Fibroblast of the aortic adventitia (primary cell): Measurements from ENCODE around the gene IGSF1. TPM values are rescaled to one million over a fixed set of nuclear protein-coding genes. Genes with fewer than 3 reads are reported as not detected.

ENCODE experiments used
- DNase-seq: peaks from one replicate; pipeline ENCODE4 v3.0.0-alpha.2; 2010; ENCODE audit warnings: low read depth
- H3K4me3 ChIP-seq: 2 replicates; pipeline ENCODE4 v1.5.1; 2011; ENCODE audit warnings: low read depth, mild to moderate bottlenecking, control low read depth, low read length, moderate library complexity
- CTCF ChIP-seq: IDR thresholded peaks from 2 replicates; pipeline ENCODE4 v1.5.1; 2011; ENCODE audit warnings: mild to moderate bottlenecking, low read length, control low read depth, inconsistent platforms; ENCODE audit not compliant: insufficient read depth
- total RNA-seq: library from RNA; depleted of rRNA; stranded (reverse); fragments of >200 nt; gene quantifications from 2 replicates; pipeline ENCODE4 v1.2.3, GENCODE V29; 2012; ENCODE audit warnings: low replicate concordance

The IGSF1 gene
- total RNA-seq, 1 donor = 0.09 TPM

- no peak for DNase-seq
- no peak for TF ChIP-seq CTCF
- no peak overlapping the region for H3K4me3 ChIP-seq
Observed at GRCh38 chrX:131273011-131273410, 16.1 kb downstream of the IGSF1 start.

GRCh38 chrX:131271826-131272225, 17.3 kb downstream of the IGSF1 start:
- no peak for DNase-seq
- TF ChIP-seq CTCF = no peak
- H3K4me3 ChIP-seq = no peak overlapping the region

- DNase-seq = no peak
- H3K4me3 ChIP-seq = no peak overlapping the region
- no peak for TF ChIP-seq CTCF
Observed at GRCh38 chrX:131271274-131271673, 17.8 kb downstream of the IGSF1 start.

GRCh38 chrX:131270080-131270479, 19.0 kb downstream of the IGSF1 start:
- H3K4me3 ChIP-seq = no peak overlapping the region
- no peak for TF ChIP-seq CTCF
- DNase-seq = no peak

GRCh38 chrX:131264665-131265064, 24.4 kb downstream of the IGSF1 start:
- DNase-seq = no peak
- no peak for TF ChIP-seq CTCF
- no peak overlapping the region for H3K4me3 ChIP-seq

- no peak for DNase-seq
- TF ChIP-seq CTCF = no peak
- no peak overlapping the region for H3K4me3 ChIP-seq
Observed at GRCh38 chrX:131264053-131264452, 25.1 kb downstream of the IGSF1 start.
